CD14-positive monocyte (primary cell): ENCODE results near the gene PDIA6. TPM values are rescaled to one million over a fixed set of nuclear protein-coding genes. Genes with fewer than 3 reads are reported as not detected.

Source experiments
- DNase-seq, 3 donors: peaks; one replicate each; pipeline ENCODE4 v3.0.0-alpha.2; 2011 to 2022
- H2AFZ ChIP-seq: 2 replicates; pipeline ENCODE4 v1.6.0; 2012; ENCODE audit warnings: mild to moderate bottlenecking, low read depth, low read length, inconsistent platforms; ENCODE audit not compliant: insufficient read depth, poor library complexity, severe bottlenecking
- H3K27ac ChIP-seq, 2 donors: 1 replicate in 1 of 2; 2 replicates in 1 of 2; pipeline ENCODE4 v1.5.1; 2012 to 2013; ENCODE audit warnings: low read length in 2 of 2, control low read depth in 1 of 2, inconsistent platforms in 1 of 2, low read depth in 1 of 2, mild to moderate bottlenecking in 1 of 2
- H3K27me3 ChIP-seq, 2 donors: one replicate each; pipeline versions ENCODE4 v1.6.0 to v1.6.1; 2011 to 2013; ENCODE audit warnings: low read length in 2 of 2; ENCODE audit not compliant: control insufficient read depth in 2 of 2, insufficient read depth in 2 of 2
- H3K36me3 ChIP-seq, 2 donors: replicated peaks in 1 of 2; 1 replicate in 1 of 2; 2 replicates in 1 of 2; pipeline versions ENCODE4 v1.5.1 to v1.6.1; 2012 to 2013; ENCODE audit warnings: low read length in 2 of 2, control low read depth in 1 of 2, inconsistent platforms in 1 of 2, mild to moderate bottlenecking in 1 of 2; ENCODE audit not compliant: insufficient read depth in 2 of 2, control insufficient read depth in 1 of 2
- H3K4me1 ChIP-seq, 2 donors: 1 replicate in 1 of 2; 2 replicates in 1 of 2; pipeline versions ENCODE4 v1.5.1 to v1.6.1; 2012 to 2013; ENCODE audit warnings: low read length in 2 of 2, control low read depth in 1 of 2, inconsistent platforms in 1 of 2, mild to moderate bottlenecking in 1 of 2, moderate library complexity in 1 of 2; ENCODE audit not compliant: insufficient read depth in 2 of 2, control insufficient read depth in 1 of 2
- H3K4me2 ChIP-seq: replicated peaks from 2 replicates; pipeline ENCODE3; 2012; ENCODE audit warnings: low read length, moderate library complexity, mild to moderate bottlenecking; ENCODE audit not compliant: poor library complexity, severe bottlenecking; ENCODE audit errors: extremely low read depth
- H3K4me3 ChIP-seq, 3 experiments: fragments of 200-600 bp in 1 of 3; sonication (generic) in 1 of 3; replicated peaks in 1 of 3; 1 replicate in 2 of 3; 2 replicates in 1 of 3; pipeline ENCODE4 v1.5.1; 2011 to 2013; ENCODE audit warnings: low read length in 3 of 3, mild to moderate bottlenecking in 3 of 3, control low read depth in 2 of 3, low read depth in 2 of 3, inconsistent platforms in 1 of 3, moderate library complexity in 1 of 3
- H3K79me2 ChIP-seq: 2 replicates; pipeline ENCODE4 v1.6.0; 2012; ENCODE audit warnings: mild to moderate bottlenecking, control low read depth, inconsistent platforms, low read length, moderate library complexity; ENCODE audit not compliant: insufficient read depth
- H3K9ac ChIP-seq: 2 replicates; pipeline ENCODE4 v1.6.0; 2017; ENCODE audit warnings: low read length, mild to moderate bottlenecking; ENCODE audit not compliant: insufficient read depth, poor library complexity, severe bottlenecking
- H3K9me3 ChIP-seq, 2 donors: replicated peaks in 1 of 2; 1 replicate in 1 of 2; 2 replicates in 1 of 2; pipeline versions ENCODE4 v1.5.1 to v1.6.1; 2012 to 2013; ENCODE audit warnings: low read length in 2 of 2, control low read depth in 1 of 2; ENCODE audit not compliant: control insufficient read depth in 1 of 2, insufficient read depth in 1 of 2
- H4K20me1 ChIP-seq: 2 replicates; pipeline ENCODE4 v1.6.0; 2012; ENCODE audit warnings: mild to moderate bottlenecking, low read length, control low read depth, moderate library complexity; ENCODE audit not compliant: insufficient read depth
- H3K27ac Mint-ChIP-seq, 7 donors: one replicate each; pipeline ENCODE4 v1.8.0; 2020; ENCODE audit warnings: mild to moderate bottlenecking in 7 of 7, mixed read lengths in 7 of 7, moderate library complexity in 6 of 7, inconsistent platforms in 2 of 7
- H3K27me3 Mint-ChIP-seq, 3 donors: one replicate each; pipeline ENCODE4 v1.8.0; 2021 to 2022; ENCODE audit warnings: low read depth in 3 of 3, mild to moderate bottlenecking in 3 of 3, mixed read lengths in 3 of 3, moderate library complexity in 3 of 3, inconsistent platforms in 1 of 3
- H3K36me3 Mint-ChIP-seq, 2 donors: one replicate each; pipeline ENCODE4 v1.8.0; 2020; ENCODE audit warnings: mixed read lengths in 2 of 2, inconsistent platforms in 1 of 2, mild to moderate bottlenecking in 1 of 2
- H3K4me1 Mint-ChIP-seq: one replicate; pipeline ENCODE4 v1.8.0; 2020; ENCODE audit warnings: mild to moderate bottlenecking, mixed read lengths
- H3K4me3 Mint-ChIP-seq, 2 donors: one replicate each; pipeline ENCODE4 v1.8.0; 2020; ENCODE audit warnings: mild to moderate bottlenecking in 2 of 2, mixed read lengths in 2 of 2, moderate library complexity in 1 of 2
- H3K9me3 Mint-ChIP-seq, 7 donors: one replicate each; pipeline ENCODE4 v1.8.0; 2020 to 2022; ENCODE audit warnings: mixed read lengths in 7 of 7, mild to moderate bottlenecking in 6 of 7, moderate library complexity in 6 of 7, inconsistent platforms in 2 of 7
- WGBS: methylation state at CpG from one replicate; pipeline ENCODE4 v1.1.5; 2013; ENCODE audit warnings: missing lambda C conversion rate; ENCODE audit not compliant: insufficient coverage; 5-methylcytosine and 5-hydroxymethylcytosine counted together
- intact Hi-C, 2 donors: fragments of 100-400 bp; cut with micrococcal nuclease; formaldehyde crosslinking; loops; one replicate each; pipeline versions ENCODE4 v1.15.0 to v1.15.1; 2023
- polyA plus RNA-seq, 3 donors: library from polyadenylated mRNA; depleted of rRNA in 1 of 3; unstranded in 2 of 3; stranded (reverse) in 1 of 3; fragments of 300-500 nt in 2 of 3; fragments of >200 nt in 1 of 3; fragmentation: Illumina TruSeq in 2 of 3; gene quantifications; 1 replicate in 2 of 3; 2 replicates in 1 of 3; pipeline ENCODE4 v1.2.3, GENCODE V29; 2012 to 2021
- TF ChIP-seq, protein P1 (sequence below): fragments of 200-600 bp; IDR thresholded peaks from one replicate; pipeline ENCODE4 v1.8.0; 2022; ENCODE audit warnings: antibody characterized with exemption, mild to moderate bottlenecking

Gene PDIA6
- polyA plus RNA-seq, 3 donors = 49.8 to 187 (median 166) TPM

- intact Hi-C loops = no loop called here
- 96% methylated on average over 7 of the region's 13 CpGs for WGBS
Observed at GRCh38 chr2:10846110-10846861, 33.7 kb upstream of the PDIA6 start.

GRCh38 chr2:10845640-10846039 lies 33.1 kb upstream of the PDIA6 start:
- Histone ChIP-seq H3K9ac (no peak overlapping the region), H3K4me2 (no peak overlapping the region), H3K27ac (no peak overlapping the region), H3K9me3 (peaks cover 19% of the 10 kb centered on the region in 2 donors), H3K27me3 (peaks cover 0 to 3% of the 10 kb centered on the region in 2 donors), H2AFZ (no peak overlapping the region), H3K4me3 (no peak overlapping the region), H3K79me2 (no peaks in the 10 kb centered on the region), H3K4me1 (no peaks in the 10 kb centered on the region), H4K20me1 (no peaks in the 10 kb centered on the region), H3K36me3 (no peaks in the 10 kb centered on the region)
- Mint-ChIP-seq H3K27me3 (peaks cover 11 to 20% (median 13%) of the 10 kb centered on the region in 3 donors), H3K4me3 (no peak overlapping the region), H3K4me1 (no peaks in the 10 kb centered on the region), H3K36me3 (peaks cover 0 to 3% of the 10 kb centered on the region in 2 donors), H3K9me3 (peaks cover 11 to 23% (median 16%) of the 10 kb centered on the region in 7 donors), H3K27ac (no peak overlapping the region)
- no peak for DNase-seq
- 81% methylated on average over 4 of the region's 4 CpGs for WGBS
- TF ChIP-seq, protein P1, sequence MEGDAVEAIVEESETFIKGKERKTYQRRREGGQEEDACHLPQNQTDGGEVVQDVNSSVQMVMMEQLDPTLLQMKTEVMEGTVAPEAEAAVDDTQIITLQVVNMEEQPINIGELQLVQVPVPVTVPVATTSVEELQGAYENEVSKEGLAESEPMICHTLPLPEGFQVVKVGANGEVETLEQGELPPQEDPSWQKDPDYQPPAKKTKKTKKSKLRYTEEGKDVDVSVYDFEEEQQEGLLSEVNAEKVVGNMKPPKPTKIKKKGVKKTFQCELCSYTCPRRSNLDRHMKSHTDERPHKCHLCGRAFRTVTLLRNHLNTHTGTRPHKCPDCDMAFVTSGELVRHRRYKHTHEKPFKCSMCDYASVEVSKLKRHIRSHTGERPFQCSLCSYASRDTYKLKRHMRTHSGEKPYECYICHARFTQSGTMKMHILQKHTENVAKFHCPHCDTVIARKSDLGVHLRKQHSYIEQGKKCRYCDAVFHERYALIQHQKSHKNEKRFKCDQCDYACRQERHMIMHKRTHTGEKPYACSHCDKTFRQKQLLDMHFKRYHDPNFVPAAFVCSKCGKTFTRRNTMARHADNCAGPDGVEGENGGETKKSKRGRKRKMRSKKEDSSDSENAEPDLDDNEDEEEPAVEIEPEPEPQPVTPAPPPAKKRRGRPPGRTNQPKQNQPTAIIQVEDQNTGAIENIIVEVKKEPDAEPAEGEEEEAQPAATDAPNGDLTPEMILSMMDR = no peak
- intact Hi-C loops = no loop called here

More at GRCh38 chr2:10846110-10846861, 33.7 kb upstream of the PDIA6 start:
- no peak for DNase-seq
- H3K27me3 Mint-ChIP-seq = peaks cover 8 to 18% (median 9%) of the 10 kb centered on the region in 3 donors
- H3K4me1 Mint-ChIP-seq = no peaks in the 10 kb centered on the region
- Histone ChIP-seq H2AFZ (no peak overlapping the region), H3K4me3 (no peak overlapping the region), H3K36me3 (no peaks in the 10 kb centered on the region), H3K9ac (no peak overlapping the region), H3K27me3 (peaks cover 0 to 3% of the 10 kb centered on the region in 2 donors), H3K4me1 (no peaks in the 10 kb centered on the region), H3K9me3 (peaks cover 13% of the 10 kb centered on the region in 2 donors), H3K79me2 (no peaks in the 10 kb centered on the region), H3K27ac (no peak overlapping the region), H4K20me1 (no peaks in the 10 kb centered on the region), H3K4me2 (no peak overlapping the region)
- H3K4me3 Mint-ChIP-seq = no peak overlapping the region
- peaks cover 0 to under 1% of the 10 kb centered on the region in 2 donors for H3K36me3 Mint-ChIP-seq
- no peak overlapping the region for H3K27ac Mint-ChIP-seq
- TF ChIP-seq, protein P1 = no peak
- H3K9me3 Mint-ChIP-seq = peaks cover 6 to 16% (median 10%) of the 10 kb centered on the region in 7 donors
